ENCODE data around the gene BBOF1.
"Not testable (repeated sequence)": the region's sequence is repeated elsewhere in the genome, so short reads cannot be mapped to it uniquely, and the experiment has no call there.

Gene BBOF1

DNA sequence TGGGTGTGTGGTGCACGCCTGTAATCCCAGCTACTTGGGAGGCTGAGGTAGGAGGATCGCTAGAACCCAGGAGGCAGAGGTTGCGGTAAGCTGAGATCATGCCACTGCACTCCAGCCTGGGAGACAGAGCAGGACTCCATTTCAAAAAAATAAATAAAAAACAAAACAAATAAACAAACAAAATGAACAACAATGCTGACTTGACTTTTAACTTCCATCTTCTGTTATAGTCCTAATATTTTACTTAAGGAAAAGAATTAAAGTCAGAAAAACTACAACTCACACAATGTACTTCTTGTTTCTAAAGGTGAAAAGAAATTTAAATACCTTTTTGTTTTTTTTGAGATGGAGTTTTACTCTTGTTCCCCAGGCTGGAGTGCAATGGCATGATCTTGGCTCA is 13.5 kb upstream of the BBOF1 start:
- H3K4me1 Mint-ChIP-seq (ENCODE audit: low read depth in 2 of 2); H3K27me3 Mint-ChIP-seq; ATAC-seq (replicated peaks); H3K27ac Mint-ChIP-seq; H3K4me3 Mint-ChIP-seq; DNase-seq; H3K9me3 Mint-ChIP-seq: not testable (repeated sequence)
- peaks cover 40% of the 10 kb centered on the region for H3K36me3 Mint-ChIP-seq (ENCODE audit: insufficient read depth)

DNA sequence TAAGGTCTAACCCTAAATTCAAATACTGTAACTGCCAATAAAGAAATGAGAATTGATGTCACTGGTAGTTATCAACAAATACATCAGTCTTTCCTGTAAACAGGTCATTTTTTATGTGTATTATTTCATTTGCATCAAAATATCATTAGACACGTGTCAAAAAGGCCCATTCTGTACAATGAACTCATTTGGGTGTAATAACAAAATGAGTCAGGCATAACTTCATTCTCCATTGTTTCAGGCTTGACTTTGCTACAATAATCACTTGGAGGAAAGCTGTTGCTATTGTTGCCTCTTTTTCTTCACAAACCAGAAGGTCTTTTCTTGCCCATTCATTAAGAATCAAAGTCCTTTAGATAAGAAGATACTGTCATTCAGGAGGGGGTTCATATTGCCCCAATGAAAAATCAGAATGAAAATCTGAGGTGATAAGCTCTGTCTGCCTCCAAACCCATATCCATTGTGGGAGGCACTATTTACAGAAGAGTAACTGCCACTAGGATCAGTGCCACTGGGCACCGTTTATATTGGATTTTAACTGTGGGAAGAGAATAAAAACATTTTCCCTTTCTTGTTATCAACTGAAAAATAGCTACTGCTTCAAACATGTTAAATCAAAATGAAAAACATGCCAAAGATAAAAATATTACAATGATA is 10.2 kb upstream of the BBOF1 start:
- no peak overlapping the region for H3K4me3 Mint-ChIP-seq
- no peaks in the 10 kb centered on the region for H3K9me3 Mint-ChIP-seq
- ATAC-seq (replicated peaks) (no peak), DNase-seq (no peak)
- peaks cover 31% of the 10 kb centered on the region for H3K36me3 Mint-ChIP-seq (ENCODE audit: insufficient read depth)
- peak overlapping the region in 1 of 2 donors; percentile 55 for H3K27ac Mint-ChIP-seq
- H3K4me1 Mint-ChIP-seq (ENCODE audit: low read depth in 2 of 2), result no peaks in the 10 kb centered on the region
- H3K27me3 Mint-ChIP-seq, result no peaks in the 10 kb centered on the region

DNA sequence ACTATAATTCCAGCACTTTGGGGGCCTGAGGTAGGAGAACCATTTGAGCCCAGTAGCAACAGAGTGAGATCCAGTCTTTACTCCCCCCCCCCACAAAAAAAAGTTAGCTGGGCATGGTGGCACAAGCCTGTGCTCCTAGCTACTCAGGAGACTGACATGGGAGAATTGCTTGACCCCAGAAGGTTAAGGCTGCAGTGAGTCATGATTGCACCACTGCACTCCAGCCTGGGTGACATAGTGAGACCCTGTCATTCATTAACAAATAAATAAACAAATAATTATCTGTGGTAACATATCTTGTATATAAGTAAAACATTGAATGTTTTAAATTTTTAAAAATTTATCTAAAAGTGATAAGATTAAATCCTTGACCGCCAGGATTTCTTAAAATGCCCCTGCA is 4.8 kb upstream of the BBOF1 start:
- ATAC-seq (replicated peaks), result no peak
- H3K27ac Mint-ChIP-seq, result no peak overlapping the region

DNA sequence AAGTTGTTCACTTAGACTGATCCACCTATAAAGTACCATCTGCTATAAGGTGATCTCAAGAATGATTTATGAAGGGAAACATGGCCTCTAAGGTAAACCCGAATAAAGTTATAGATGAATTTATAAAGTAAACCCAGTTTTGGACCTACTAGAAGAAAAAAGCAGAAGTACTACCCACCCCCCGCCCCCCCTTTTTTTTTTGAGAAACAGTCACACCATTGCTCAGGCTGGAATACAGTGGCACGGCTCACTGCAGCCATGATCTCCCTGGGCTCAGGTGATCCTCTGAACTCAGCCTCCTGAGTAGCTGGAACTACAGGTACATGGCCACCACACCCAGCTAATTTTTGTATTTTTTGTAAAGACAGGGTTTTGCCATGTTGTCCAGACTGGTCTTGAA is 4.0 kb upstream of the BBOF1 start:
- Mint-ChIP-seq H3K9me3 (no peaks in the 10 kb centered on the region), H3K4me1 (ENCODE audit: low read depth in 2 of 2) (peaks cover 8 to 16% of the 10 kb centered on the region in 2 donors), H3K27ac (no peak overlapping the region), H3K4me3 (no peak overlapping the region), H3K36me3 (ENCODE audit: insufficient read depth) (peaks cover 9% of the 10 kb centered on the region), H3K27me3 (no peaks in the 10 kb centered on the region)
- ATAC-seq (replicated peaks) (no peak), DNase-seq (no peak)

More for the DNA sequence above, 4.8 kb upstream of the BBOF1 start:
- Mint-ChIP-seq H3K27me3 (no peaks in the 10 kb centered on the region), H3K4me1 (ENCODE audit: low read depth in 2 of 2) (peaks cover 4 to 11% of the 10 kb centered on the region in 2 donors), H3K9me3 (no peaks in the 10 kb centered on the region), H3K36me3 (ENCODE audit: insufficient read depth) (peaks cover 13% of the 10 kb centered on the region), H3K4me3 (no peak overlapping the region)
- no peak for DNase-seq

DNA sequence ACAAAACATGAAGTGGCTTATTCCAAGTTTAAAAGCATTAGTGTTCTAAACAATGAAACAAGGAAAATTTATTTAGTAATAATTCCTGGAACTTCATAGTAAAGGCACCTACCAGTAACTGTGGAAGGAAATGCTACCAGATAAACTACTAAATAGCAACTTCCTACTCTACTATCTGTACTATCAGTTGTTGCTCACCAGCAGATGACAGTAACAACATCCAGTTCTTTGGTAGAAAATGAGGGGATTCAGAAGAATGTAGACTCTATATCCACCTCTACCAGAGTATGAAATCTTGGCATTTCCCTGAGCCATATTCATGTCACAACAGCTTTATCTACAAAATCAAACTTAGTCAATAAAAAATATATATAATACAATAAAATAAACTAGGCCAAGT is 3.2 kb upstream of the BBOF1 start:
- Mint-ChIP-seq H3K9me3 (no peaks in the 10 kb centered on the region), H3K27ac (peak overlapping the region; percentile 17 to 22), H3K27me3 (no peaks in the 10 kb centered on the region), H3K4me1 (ENCODE audit: low read depth in 2 of 2) (peaks cover 8 to 16% of the 10 kb centered on the region in 2 donors), H3K4me3 (no peak overlapping the region), H3K36me3 (ENCODE audit: insufficient read depth) (peaks cover 9% of the 10 kb centered on the region)
- ATAC-seq (replicated peaks) (no peak), DNase-seq (no peak)

DNA sequence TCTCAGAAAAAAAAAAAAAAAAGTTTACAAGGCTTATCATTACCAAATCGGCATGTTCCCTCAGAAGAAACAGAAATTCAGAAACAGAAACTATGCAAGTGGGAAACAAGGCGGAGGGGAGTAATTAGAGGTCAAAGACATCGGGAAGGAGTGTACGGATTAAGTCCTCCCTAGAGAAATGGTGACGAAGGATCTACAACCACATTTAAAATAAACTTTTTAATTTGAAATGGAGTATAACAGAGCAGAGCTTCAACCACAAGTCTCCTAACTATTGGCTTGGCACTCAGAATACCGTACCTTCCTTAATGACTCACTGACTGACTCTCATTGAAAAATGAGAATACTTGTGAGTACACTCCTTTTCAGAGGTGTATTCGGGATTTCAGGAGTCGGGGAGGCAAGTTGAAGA is 969 bp upstream of the BBOF1 start:
- Mint-ChIP-seq H3K27ac (peak overlapping the region; percentile 97 to 99), H3K9me3 (no peaks in the 10 kb centered on the region), H3K4me3 (peak overlapping the region; percentile 85 to 86), H3K4me1 (ENCODE audit: low read depth in 2 of 2) (peaks cover 8 to 16% of the 10 kb centered on the region in 2 donors), H3K27me3 (no peaks in the 10 kb centered on the region), H3K36me3 (ENCODE audit: insufficient read depth) (peaks cover 9% of the 10 kb centered on the region)
- peak; percentile 20 for ATAC-seq (replicated peaks)
- DNase-seq, result peak in 1 of 3 experiments; percentile 5

DNA sequence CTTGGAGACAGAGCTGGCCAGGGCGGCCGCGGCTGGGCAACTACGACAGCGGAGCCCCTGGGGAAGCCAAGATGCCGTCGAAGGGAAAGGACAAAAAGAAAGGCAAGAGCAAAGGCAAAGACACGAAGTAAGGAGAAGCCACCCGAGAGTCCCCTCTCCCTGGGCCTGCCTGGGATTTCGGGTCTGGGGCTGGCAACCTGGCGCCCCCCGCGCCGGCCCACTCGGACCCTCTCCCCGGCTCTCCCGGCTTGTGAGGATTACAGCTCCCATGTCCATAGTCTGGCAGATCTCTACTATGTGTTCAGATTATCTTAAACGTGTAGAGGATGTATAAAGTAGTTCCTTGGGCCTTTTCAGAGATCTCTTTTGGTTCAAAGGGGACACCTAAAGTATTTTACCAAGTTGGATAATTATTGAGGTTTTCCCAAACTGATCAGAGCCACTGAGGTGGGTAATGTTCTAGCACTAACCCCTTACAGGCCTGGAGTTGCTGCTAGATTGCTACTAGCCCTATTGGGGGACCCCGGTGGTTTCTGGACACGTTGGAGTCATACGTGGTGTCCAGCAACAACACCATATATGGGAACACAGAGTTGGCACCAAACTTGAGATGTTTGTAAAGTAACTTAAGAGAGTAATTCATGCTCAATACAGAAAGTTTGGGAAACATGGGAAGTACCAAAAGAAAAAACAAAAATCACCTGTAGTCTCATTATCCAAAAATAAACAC is 424 bp downstream of the BBOF1 start:
- no peaks in the 10 kb centered on the region for H3K27me3 Mint-ChIP-seq
- H3K4me3 Mint-ChIP-seq, result peak overlapping the region; percentile 85 to 86
- peaks cover 9% of the 10 kb centered on the region for H3K36me3 Mint-ChIP-seq (ENCODE audit: insufficient read depth)
- DNase-seq (no peak), ATAC-seq (replicated peaks) (no peak)
- peak overlapping the region; percentile 97 to 99 for H3K27ac Mint-ChIP-seq
- H3K9me3 Mint-ChIP-seq, result no peaks in the 10 kb centered on the region
- H3K4me1 Mint-ChIP-seq (ENCODE audit: low read depth in 2 of 2), result peaks cover 8 to 16% of the 10 kb centered on the region in 2 donors

DNA sequence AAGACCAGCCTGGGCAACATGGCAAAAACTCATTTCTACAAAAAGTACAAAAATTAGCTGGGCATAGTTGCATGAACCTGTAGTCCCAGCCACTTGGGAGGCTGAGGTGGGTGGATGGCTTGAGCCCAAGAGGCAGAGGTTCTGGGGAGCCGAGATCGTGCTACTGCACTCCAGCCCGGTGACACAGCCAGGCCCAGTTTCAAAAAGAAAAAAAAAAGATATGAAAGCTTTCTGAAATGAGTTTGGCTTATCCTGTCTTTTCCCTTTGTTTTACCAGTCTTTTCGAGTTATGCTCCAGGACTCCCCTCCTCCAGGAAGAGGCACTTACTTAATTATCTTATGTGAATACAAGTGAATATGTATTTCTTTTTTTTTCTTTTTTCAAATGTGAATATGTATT is 3.2 kb downstream of the BBOF1 start:
- no peaks in the 10 kb centered on the region for H3K27me3 Mint-ChIP-seq
- H3K9me3 Mint-ChIP-seq, result no peaks in the 10 kb centered on the region

DNA sequence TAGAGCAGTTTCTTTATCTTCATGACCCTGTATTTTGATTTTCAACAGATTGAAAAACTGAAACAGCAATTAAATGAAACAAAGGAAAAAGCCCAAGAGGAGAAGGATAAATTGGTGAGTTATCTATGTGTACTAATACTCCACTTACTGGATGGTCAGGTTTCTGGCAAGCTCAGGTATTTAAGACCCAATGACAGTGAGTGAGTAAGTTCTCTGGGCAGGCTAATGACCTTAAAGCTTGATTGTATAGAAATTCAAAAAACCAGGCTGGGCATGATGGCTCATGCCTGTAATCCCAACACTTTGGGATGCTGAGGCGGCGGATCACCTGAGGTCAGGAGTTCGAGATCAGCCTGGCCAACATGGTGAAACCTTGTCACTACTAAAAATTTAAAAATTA is 10.0 kb downstream of the BBOF1 start:
- no peaks in the 10 kb centered on the region for H3K27me3 Mint-ChIP-seq
- DNase-seq, result no peak

More for the DNA sequence above, 3.2 kb downstream of the BBOF1 start:
- no peak for ATAC-seq (replicated peaks)
- Mint-ChIP-seq H3K36me3 (ENCODE audit: insufficient read depth) (peaks cover 9% of the 10 kb centered on the region), H3K27ac (no peak overlapping the region), H3K4me3 (no peak overlapping the region), H3K4me1 (ENCODE audit: low read depth in 2 of 2) (peaks cover 8 to 16% of the 10 kb centered on the region in 2 donors)
- no peak for DNase-seq

DNA sequence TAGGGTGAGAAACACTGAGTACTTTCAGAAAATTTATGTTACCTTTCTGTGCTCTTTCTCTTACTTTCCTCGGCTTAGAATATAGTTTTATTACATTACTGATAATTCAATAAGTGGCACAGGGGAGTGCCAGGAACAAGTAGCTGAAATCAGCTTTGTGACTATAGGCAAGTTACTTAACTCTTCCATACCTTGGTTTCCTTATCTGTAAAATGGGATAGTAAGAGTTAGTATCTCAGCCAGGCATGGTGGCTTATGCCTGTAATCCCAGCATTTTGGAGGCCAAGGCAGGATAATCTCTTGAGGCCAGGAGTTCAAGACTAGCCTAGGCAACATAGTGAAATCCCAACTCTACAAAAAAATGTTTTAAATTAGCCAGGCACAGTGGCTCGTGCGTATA is 15.4 kb downstream of the BBOF1 start:
- H3K4me1 Mint-ChIP-seq (ENCODE audit: low read depth in 2 of 2), result no peaks in the 10 kb centered on the region
- ATAC-seq (replicated peaks) (no peak), DNase-seq (no peak)
- H3K9me3 Mint-ChIP-seq, result no peaks in the 10 kb centered on the region
- H3K27me3 Mint-ChIP-seq, result no peaks in the 10 kb centered on the region
- no peak overlapping the region for H3K27ac Mint-ChIP-seq
- H3K36me3 Mint-ChIP-seq (ENCODE audit: insufficient read depth), result no peaks in the 10 kb centered on the region
- H3K4me3 Mint-ChIP-seq, result no peak overlapping the region

More for the DNA sequence above, 10.0 kb downstream of the BBOF1 start:
- H3K4me3 Mint-ChIP-seq, result no peak overlapping the region
- ATAC-seq (replicated peaks), result no peak
- no peaks in the 10 kb centered on the region for H3K9me3 Mint-ChIP-seq
- no peaks in the 10 kb centered on the region for H3K4me1 Mint-ChIP-seq (ENCODE audit: low read depth in 2 of 2)
- no peak overlapping the region for H3K27ac Mint-ChIP-seq
- H3K36me3 Mint-ChIP-seq (ENCODE audit: insufficient read depth), result no peaks in the 10 kb centered on the region

DNA sequence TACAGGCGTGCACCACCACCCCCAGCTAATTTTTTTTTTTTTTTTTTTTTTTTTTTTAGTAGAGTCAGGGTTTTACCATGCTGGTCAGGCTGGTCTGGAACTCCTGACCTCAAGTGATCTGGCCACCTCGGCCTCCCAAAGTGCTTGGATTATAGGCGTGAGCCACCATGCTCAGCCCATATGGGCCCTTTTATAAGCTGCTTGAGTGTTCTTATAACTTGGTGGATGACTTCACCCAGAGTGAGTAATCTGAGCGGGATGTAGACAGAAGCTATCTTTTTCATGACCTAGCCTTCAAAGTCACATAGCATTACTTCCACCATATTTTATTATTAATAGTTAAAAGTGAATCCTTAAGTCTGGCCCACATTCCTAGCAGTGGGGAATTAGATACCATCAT is 16.4 kb downstream of the BBOF1 start:
- Mint-ChIP-seq H3K36me3 (ENCODE audit: insufficient read depth) (no peaks in the 10 kb centered on the region), H3K4me3 (no peak overlapping the region), H3K27ac (no peak overlapping the region), H3K4me1 (ENCODE audit: low read depth in 2 of 2) (no peaks in the 10 kb centered on the region), H3K9me3 (no peaks in the 10 kb centered on the region), H3K27me3 (no peaks in the 10 kb centered on the region)
- ATAC-seq (replicated peaks) (no peak), DNase-seq (no peak)

DNA sequence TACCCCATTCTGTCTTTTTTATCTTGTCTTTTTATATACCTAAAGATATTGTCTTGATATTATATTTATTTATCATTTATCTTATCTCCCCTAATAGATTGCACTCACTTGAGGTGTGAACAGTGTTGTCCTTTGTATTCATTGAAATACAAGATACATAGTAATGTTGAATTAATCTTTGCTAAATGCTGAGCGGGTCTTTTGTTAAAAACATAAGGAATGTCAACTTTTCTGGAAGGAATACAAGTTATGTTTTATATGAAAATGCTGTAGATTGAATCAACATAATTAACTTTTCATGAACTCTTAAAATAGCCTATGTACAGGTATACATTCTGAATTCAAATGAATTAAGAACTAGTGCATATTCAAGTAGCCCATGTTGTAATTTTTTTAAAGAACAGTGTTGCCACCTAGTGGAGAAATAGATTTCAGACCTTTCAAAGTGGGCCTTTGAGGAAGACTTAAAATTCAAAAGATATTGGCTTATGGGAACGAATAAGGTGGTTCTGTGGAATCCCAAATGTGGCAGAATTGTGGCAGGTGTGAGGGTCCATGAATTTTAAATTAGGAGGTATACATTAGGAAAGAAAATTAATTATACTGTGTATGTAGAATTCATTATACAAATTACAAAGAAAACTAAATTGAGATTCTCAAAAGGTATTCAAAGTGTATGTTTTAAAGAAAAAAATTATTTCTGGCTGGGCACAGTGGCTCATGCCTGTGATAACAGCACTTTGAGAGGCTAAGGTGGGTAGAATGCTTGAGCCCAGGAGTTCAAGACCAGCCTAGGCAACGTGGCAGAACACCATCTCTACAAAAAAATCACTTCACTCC is 19.1 kb downstream of the BBOF1 start:
- no peak overlapping the region for H3K4me3 Mint-ChIP-seq
- no peaks in the 10 kb centered on the region for H3K9me3 Mint-ChIP-seq
- H3K4me1 Mint-ChIP-seq (ENCODE audit: low read depth in 2 of 2), result no peaks in the 10 kb centered on the region
- DNase-seq (peak in 2 of 3 experiments; percentile 20 to 33), ATAC-seq (replicated peaks) (peak; percentile 49)
- no peak overlapping the region for H3K27ac Mint-ChIP-seq
- H3K27me3 Mint-ChIP-seq, result no peaks in the 10 kb centered on the region
- no peaks in the 10 kb centered on the region for H3K36me3 Mint-ChIP-seq (ENCODE audit: insufficient read depth)

DNA sequence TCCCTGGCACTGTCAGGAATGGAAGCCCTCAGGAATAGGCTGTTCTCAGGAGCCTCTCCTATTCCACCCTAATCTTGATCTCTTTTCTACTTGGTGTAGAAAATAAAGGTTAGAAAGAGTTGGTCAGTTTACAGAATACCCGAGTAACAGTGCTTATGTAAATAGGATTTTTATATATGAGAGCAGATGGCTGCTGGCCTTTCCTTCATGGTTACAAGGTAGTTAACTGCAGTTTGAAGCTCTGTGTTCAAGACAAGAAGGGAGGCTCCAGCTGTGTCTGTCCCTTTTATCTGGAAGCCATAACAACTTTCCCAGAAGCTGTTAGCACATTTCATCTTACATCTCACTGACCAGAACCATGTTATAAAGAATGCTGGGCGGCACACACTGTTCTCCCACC is 23.1 kb downstream of the BBOF1 start:
- no peak for DNase-seq
- Mint-ChIP-seq H3K27ac (peak overlapping the region in 1 of 2 donors; percentile 68), H3K4me1 (ENCODE audit: low read depth in 2 of 2) (no peaks in the 10 kb centered on the region), H3K36me3 (ENCODE audit: insufficient read depth) (no peaks in the 10 kb centered on the region), H3K27me3 (no peaks in the 10 kb centered on the region), H3K9me3 (no peaks in the 10 kb centered on the region), H3K4me3 (no peak overlapping the region)
- no peak for ATAC-seq (replicated peaks)

Data from effector memory CD8-positive, alpha-beta T cell (primary cell).